Endothelial cell of umbilical vein (primary cell): Measurements from ENCODE around the gene EPAS1. TPM values are rescaled to one million over a fixed set of nuclear protein-coding genes. Genes with fewer than 3 reads are reported as not detected.

Source experiments
- BruUV-seq: library from RNA; stranded (reverse); fragments of 400-500 nt; replicated peaks from 2 replicates; lab custom pipeline; 2021; lab: Mats Ljungman, UMichigan
- CTCF ChIA-PET: fragments of 300-600, 350-600 bp; sonication (Branson Sonifier 250); formaldehyde crosslinking; loops from one replicate; lab custom pipeline; 2021; ENCODE audit warnings: antibody characterized with exemption, inconsistent platforms; lab: Charles Lee
- POLR2A ChIA-PET: fragments of 300-600, 350-600 bp; sonication (Branson Sonifier 250); formaldehyde crosslinking; loops from one replicate; lab custom pipeline; 2021; ENCODE audit warnings: antibody characterized with exemption, inconsistent platforms; lab: Charles Lee
- DNase-seq: peaks from one replicate; pipeline ENCODE4 v3.0.0-alpha.2; 2011; ENCODE audit warnings: low read depth, low spot score
- FAIRE-seq: peaks from 2 replicates; lab custom pipeline; 2011; peaks lifted over from hg19 to GRCh38; lab: Jason Lieb, UNC
- H2AFZ ChIP-seq: 2 replicates; pipeline ENCODE4 v1.6.0; 2012; ENCODE audit warnings: low read depth, low read length, control low read depth, inconsistent platforms
- H3K27ac ChIP-seq: 2 replicates; pipeline ENCODE4 v1.5.1; 2011; ENCODE audit warnings: low read depth, mild to moderate bottlenecking, control low read depth, low read length, moderate library complexity; ENCODE audit not compliant: insufficient read depth
- H3K27me3 ChIP-seq, 2 experiments: 2 replicates each; pipeline versions ENCODE4 v1.6.0 to v1.6.1; 2011; ENCODE audit warnings: low read length in 2 of 2, mixed read lengths in 1 of 2; ENCODE audit not compliant: control insufficient read depth in 2 of 2, insufficient read depth in 2 of 2
- H3K36me3 ChIP-seq, 2 experiments: 2 replicates in 1 of 2; 3 replicates in 1 of 2; pipeline ENCODE4 v1.5.1; 2011; ENCODE audit warnings: low read length in 2 of 2, mild to moderate bottlenecking in 1 of 2, moderate library complexity in 1 of 2; ENCODE audit not compliant: control insufficient read depth in 2 of 2, insufficient read depth in 2 of 2; ENCODE audit errors: extremely low read depth in 1 of 2
- H3K4me1 ChIP-seq: 3 replicates; pipeline ENCODE4 v1.5.1; 2011; ENCODE audit warnings: mild to moderate bottlenecking, low read length; ENCODE audit not compliant: control insufficient read depth, insufficient read depth; ENCODE audit errors: extremely low read depth
- H3K4me2 ChIP-seq: 2 replicates; pipeline ENCODE4 v1.6.1; 2011; ENCODE audit warnings: low read length, control low read depth, mixed read lengths; ENCODE audit not compliant: insufficient read depth
- H3K4me3 ChIP-seq, 3 experiments: fragments of 200-600 bp in 1 of 3; sonication (generic), shearing (Covaris generic) in 1 of 3; replicated peaks in 1 of 3; 2 replicates each; pipeline ENCODE4 v1.5.1; 2011 to 2016; ENCODE audit warnings: control low read depth in 3 of 3, low read length in 3 of 3, mild to moderate bottlenecking in 2 of 3, inconsistent platforms in 1 of 3, low read depth in 1 of 3, moderate library complexity in 1 of 3; ENCODE audit not compliant: insufficient read depth in 1 of 3
- H3K79me2 ChIP-seq: 2 replicates; pipeline ENCODE4 v1.6.0; 2012; ENCODE audit warnings: low read length, inconsistent platforms; ENCODE audit not compliant: control insufficient read depth, insufficient read depth
- H3K9ac ChIP-seq: replicated peaks from 2 replicates; pipeline ENCODE3; 2011; ENCODE audit warnings: low read length, control low read depth; ENCODE audit not compliant: insufficient read depth; ENCODE audit errors: extremely low read depth
- H3K9me1 ChIP-seq: replicated peaks from 3 replicates; pipeline ENCODE4 v1.6.0; 2011; ENCODE audit warnings: mild to moderate bottlenecking, low read length; ENCODE audit not compliant: control insufficient read depth, insufficient read depth; ENCODE audit errors: extremely low read depth
- H3K9me3 ChIP-seq: replicated peaks from 2 replicates; pipeline ENCODE4 v1.5.1; 2012; ENCODE audit warnings: low read length, inconsistent platforms; ENCODE audit not compliant: control insufficient read depth, insufficient read depth
- H4K20me1 ChIP-seq: replicated peaks from 2 replicates; pipeline ENCODE3; 2011; ENCODE audit warnings: mild to moderate bottlenecking, low read length; ENCODE audit not compliant: control insufficient read depth, insufficient read depth; ENCODE audit errors: extremely low read depth
- CTCF ChIP-seq, 2 donors: IDR thresholded peaks; 1 replicate in 1 of 2; 2 replicates in 1 of 2; pipeline ENCODE4 v1.5.1; 2011; ENCODE audit warnings: low read length in 2 of 2, mild to moderate bottlenecking in 2 of 2, moderate library complexity in 2 of 2, control low read depth in 1 of 2, inconsistent platforms in 1 of 2, low read depth in 1 of 2; ENCODE audit not compliant: insufficient read depth in 1 of 2; ENCODE audit errors: extremely low read depth in 1 of 2
- MAX ChIP-seq: IDR thresholded peaks from 2 replicates; pipeline ENCODE4 v1.6.1; 2011; ENCODE audit not compliant: insufficient read depth, insufficient read length
- dilution Hi-C: fragments of 300-500 bp; cut with MboI; formaldehyde crosslinking; loops from one replicate; pipeline ENCODE4 v1.15.0; 2019; ENCODE audit warnings: low sequenced_read_pairs; ENCODE audit not compliant: extremely low pct_ligation_motif_present
- intact Hi-C: fragments of 100-400 bp; cut with micrococcal nuclease; formaldehyde crosslinking; loops from one replicate; pipeline ENCODE4 v1.10.0; 2022
- polyA plus RNA-seq, 4 experiments: library from polyadenylated mRNA; depleted of rRNA in 3 of 4; stranded (reverse) in 3 of 4; unstranded in 1 of 4; fragments of >200 nt; gene quantifications; 2 replicates each; pipeline versions ENCODE4 v1.2.1 to v1.2.3, GENCODE V29; 2011 to 2012; ENCODE audit warnings: missing spikeins in 1 of 4
- total RNA-seq: library from RNA; stranded (reverse); gene quantifications from 2 replicates; pipeline ENCODE4 v1.2.3, GENCODE V29; 2021

EPAS1 gene
- total and polyA plus RNA-seq, 2 donors (not counting 3 experiments of a cell fraction or from before 2014, with no cell fraction given): 229 to 374 TPM

GRCh38 chr2:46364797-46365457 is 67.7 kb downstream of the EPAS1 start:
- no peaks in the 10 kb centered on the region for H3K27me3 ChIP-seq
- no peaks in the 10 kb centered on the region for H3K9me3 ChIP-seq
- H2AFZ ChIP-seq: no peak overlapping the region
- TF ChIP-seq CTCF (IDR thresholded peaks at IDR 0.05; ENCODE audit: extremely low read depth in 1 of 2, insufficient read depth in 1 of 2, low read depth in 1 of 2, low read length in 2 of 2) (peak; percentile 61 to 63), MAX (no peak)
- H3K9ac ChIP-seq: no peak overlapping the region
- POLR2A ChIA-PET: no interaction called here
- CTCF ChIA-PET: interaction anchor here (1.5 to 3.4 kb wide), 3 partner anchors 11 to 354 kb away, joined by 4 to 23 read pairs (median 12); partner anchors contain the start of gene EPAS1
- DNase-seq: peak; percentile 70
- H3K4me2 ChIP-seq: no peak overlapping the region
- no peak overlapping the region for H3K27ac ChIP-seq
- no peaks in the 10 kb centered on the region for H3K79me2 ChIP-seq
- FAIRE-seq: peak; percentile 90
- H4K20me1 ChIP-seq: no peaks in the 10 kb centered on the region
- no peak overlapping the region for H3K4me3 ChIP-seq
- peaks cover 26 to 51% of the 10 kb centered on the region in 2 experiments for H3K36me3 ChIP-seq
- intact Hi-C loops: loop anchor here (1.0 kb wide), 4 partner anchors 65 to 372 kb away; no protein-coding TSS in a partner anchor
- no peaks in the 10 kb centered on the region for H3K9me1 ChIP-seq
- dilution Hi-C loops: no loop called here
- BruUV-seq: no TSS peak
- H3K4me1 ChIP-seq: peaks cover 24% of the 10 kb centered on the region
